BLaER1 (cell line): Measurements from ENCODE around the gene DNASE1L1.

Experiments
- H3K27ac ChIP-seq: shearing (Covaris generic); formaldehyde crosslinking; 2 replicates; pipeline ENCODE4 v1.8.1; 2022
- H3K27me3 ChIP-seq: shearing (Covaris generic); formaldehyde crosslinking; 2 replicates; pipeline ENCODE4 v1.8.1; 2022
- H3K36me3 ChIP-seq: shearing (Covaris generic); formaldehyde crosslinking; 2 replicates; pipeline ENCODE4 v1.8.1; 2022
- H3K4me1 ChIP-seq: shearing (Covaris generic); formaldehyde crosslinking; 2 replicates; pipeline ENCODE4 v1.8.1; 2022
- H3K4me2 ChIP-seq: shearing (Covaris generic); formaldehyde crosslinking; 2 replicates; pipeline ENCODE4 v1.8.1; 2022
- H3K4me3 ChIP-seq: shearing (Covaris generic); formaldehyde crosslinking; 2 replicates; pipeline ENCODE4 v1.8.1; 2022
- H3K9ac ChIP-seq: shearing (Covaris generic); formaldehyde crosslinking; 2 replicates; pipeline ENCODE4 v1.8.1; 2022
- H3K9me3 ChIP-seq: shearing (Covaris generic); formaldehyde crosslinking; 2 replicates; pipeline ENCODE4 v1.8.1; 2022
- H4K20me1 ChIP-seq: shearing (Covaris generic); formaldehyde crosslinking; 2 replicates; pipeline ENCODE4 v1.8.1; 2022
- Cebpa-rat ChIP-seq: shearing (Covaris generic); IDR thresholded peaks from 2 replicates; pipeline ENCODE4 v1.8.1; 2022

DNASE1L1 gene

GRCh38 chrX:154362085-154362742, 46.8 kb downstream of the DNASE1L1 start:
- no peaks in the 10 kb centered on the region for H3K4me1 ChIP-seq
- peaks cover 99% of the 10 kb centered on the region for H3K36me3 ChIP-seq
- no peak for TF ChIP-seq Cebpa-rat
- no peak overlapping the region for H3K9ac ChIP-seq
- peaks cover 53% of the 10 kb centered on the region for H3K9me3 ChIP-seq
- peaks cover 50% of the 10 kb centered on the region for H4K20me1 ChIP-seq
- H3K4me3 ChIP-seq: no peak overlapping the region
- no peak overlapping the region for H3K4me2 ChIP-seq
- H3K27me3 ChIP-seq: no peaks in the 10 kb centered on the region
- no peak overlapping the region for H3K27ac ChIP-seq

- no peak for TF ChIP-seq Cebpa-rat
- Histone ChIP-seq H3K4me2 (no peak overlapping the region), H3K36me3 (peaks cover 98% of the 10 kb centered on the region), H3K4me3 (no peak overlapping the region), H3K9ac (no peak overlapping the region), H3K9me3 (peaks cover 50% of the 10 kb centered on the region), H4K20me1 (peaks cover 52% of the 10 kb centered on the region), H3K4me1 (no peaks in the 10 kb centered on the region), H3K27ac (no peak overlapping the region), H3K27me3 (no peaks in the 10 kb centered on the region)
These were observed 48.8 kb downstream of the DNASE1L1 start for GRCh38 chrX:154360155-154360713.

GRCh38 chrX:154359362-154360154, 49.5 kb downstream of the DNASE1L1 start:
- Histone ChIP-seq H3K27ac (no peak overlapping the region), H3K4me1 (no peaks in the 10 kb centered on the region), H3K36me3 (peaks cover 98% of the 10 kb centered on the region), H3K9me3 (peaks cover 45% of the 10 kb centered on the region), H3K4me2 (no peak overlapping the region), H4K20me1 (peaks cover 47% of the 10 kb centered on the region), H3K27me3 (no peaks in the 10 kb centered on the region), H3K9ac (no peak overlapping the region), H3K4me3 (no peak overlapping the region)
- TF ChIP-seq Cebpa-rat: no peak

GRCh38 chrX:154358829-154359228, 50.2 kb downstream of the DNASE1L1 start:
- H3K4me3 ChIP-seq: no peak overlapping the region
- H4K20me1 ChIP-seq: peaks cover 54% of the 10 kb centered on the region
- no peak for TF ChIP-seq Cebpa-rat
- no peaks in the 10 kb centered on the region for H3K27me3 ChIP-seq
- no peak overlapping the region for H3K27ac ChIP-seq
- no peak overlapping the region for H3K9ac ChIP-seq
- H3K4me1 ChIP-seq: no peaks in the 10 kb centered on the region
- peaks cover 45% of the 10 kb centered on the region for H3K9me3 ChIP-seq
- H3K36me3 ChIP-seq: peaks cover 98% of the 10 kb centered on the region
- H3K4me2 ChIP-seq: no peak overlapping the region

GRCh38 chrX:154358011-154358410, 51.0 kb downstream of the DNASE1L1 start:
- TF ChIP-seq Cebpa-rat: no peak
- Histone ChIP-seq H4K20me1 (peaks cover 63% of the 10 kb centered on the region), H3K4me1 (no peaks in the 10 kb centered on the region), H3K27me3 (no peaks in the 10 kb centered on the region), H3K36me3 (peaks cover 98% of the 10 kb centered on the region), H3K4me2 (no peak overlapping the region), H3K9ac (no peak overlapping the region), H3K9me3 (peaks cover 44% of the 10 kb centered on the region), H3K27ac (no peak overlapping the region), H3K4me3 (no peak overlapping the region)

GRCh38 chrX:154357205-154357604, 51.8 kb downstream of the DNASE1L1 start:
- no peak for TF ChIP-seq Cebpa-rat
- Histone ChIP-seq H3K9ac (no peak overlapping the region), H3K27me3 (no peaks in the 10 kb centered on the region), H3K4me3 (no peak overlapping the region), H4K20me1 (peaks cover 67% of the 10 kb centered on the region), H3K9me3 (peaks cover 36% of the 10 kb centered on the region), H3K4me2 (no peak overlapping the region), H3K27ac (no peak overlapping the region), H3K36me3 (peaks cover 98% of the 10 kb centered on the region), H3K4me1 (no peaks in the 10 kb centered on the region)

- Histone ChIP-seq H3K4me1 (no peaks in the 10 kb centered on the region), H3K9me3 (peaks cover 31% of the 10 kb centered on the region), H3K4me2 (no peak overlapping the region), H3K27me3 (peaks cover 4% of the 10 kb centered on the region; the same call in 1 of the 2 replicates), H3K4me3 (no peak overlapping the region), H3K36me3 (peaks cover 98% of the 10 kb centered on the region), H3K27ac (no peak overlapping the region), H4K20me1 (peaks cover 71% of the 10 kb centered on the region), H3K9ac (no peak overlapping the region)
- no peak for TF ChIP-seq Cebpa-rat
These were observed 52.5 kb downstream of the DNASE1L1 start for GRCh38 chrX:154356596-154356995.

GRCh38 chrX:154355776-154356140, 53.3 kb downstream of the DNASE1L1 start:
- Histone ChIP-seq H3K9ac (no peak overlapping the region), H3K27me3 (peaks cover 12% of the 10 kb centered on the region; the same call in 1 of the 2 replicates), H4K20me1 (peaks cover 74% of the 10 kb centered on the region), H3K9me3 (peaks cover 24% of the 10 kb centered on the region), H3K4me2 (no peak overlapping the region), H3K36me3 (peaks cover 99% of the 10 kb centered on the region), H3K27ac (no peak overlapping the region), H3K4me1 (no peaks in the 10 kb centered on the region), H3K4me3 (no peak overlapping the region)
- no peak for TF ChIP-seq Cebpa-rat

GRCh38 chrX:154355094-154355775, 53.8 kb downstream of the DNASE1L1 start:
- H3K36me3 ChIP-seq: peaks cover 99% of the 10 kb centered on the region
- TF ChIP-seq Cebpa-rat: no peak
- no peaks in the 10 kb centered on the region for H3K4me1 ChIP-seq
- H3K27me3 ChIP-seq: peaks cover 17% of the 10 kb centered on the region; the same call in 1 of the 2 replicates
- H3K9me3 ChIP-seq: peaks cover 20% of the 10 kb centered on the region
- H4K20me1 ChIP-seq: peaks cover 77% of the 10 kb centered on the region
- no peak overlapping the region for H3K9ac ChIP-seq
- H3K4me3 ChIP-seq: no peak overlapping the region
- no peak overlapping the region for H3K4me2 ChIP-seq
- no peak overlapping the region for H3K27ac ChIP-seq
